PC-3 (cell line): ENCODE data around the gene KIF21A.

ENCODE experiments used
- CTCF ChIP-seq: fragments of 300-600 bp; sonication (generic); conservative IDR thresholded peaks from 2 replicates; pipeline ENCODE4 v1.5.1; 2017; ENCODE audit warnings: antibody characterized with exemption, low read depth, mild to moderate bottlenecking, low read length
- EZH2 ChIP-seq: fragments of 300-600 bp; sonication (generic); IDR thresholded peaks from one replicate; pipeline ENCODE4 v1.6.1; 2017; ENCODE audit warnings: antibody characterized with exemption, mild to moderate bottlenecking, low read length; ENCODE audit not compliant: unreplicated experiment
- EZH2phosphoT487 ChIP-seq: fragments of 300-600 bp; sonication (generic); IDR thresholded peaks from 2 replicates; pipeline ENCODE4 v1.6.1; 2018; ENCODE audit warnings: mild to moderate bottlenecking, antibody characterized with exemption, low read length, borderline replicate concordance

GRCh38 chr12:39401459-39401858, 41.5 kb downstream of the KIF21A start:
- no peak for TF ChIP-seq CTCF
- TF ChIP-seq EZH2phosphoT487, result no peak
- no peak for TF ChIP-seq EZH2
